NCI-H2107 treated with DMSO at 0.1 percent for 48 hours (cell line): ENCODE measurements around the gene SLC7A6OS.

Experiments used
- DNase-seq: peaks from one replicate; lab custom pipeline; 2025; ENCODE audit not compliant: unreplicated experiment; lab: John Stamatoyannopoulos, UW

The SLC7A6OS gene

DNA sequence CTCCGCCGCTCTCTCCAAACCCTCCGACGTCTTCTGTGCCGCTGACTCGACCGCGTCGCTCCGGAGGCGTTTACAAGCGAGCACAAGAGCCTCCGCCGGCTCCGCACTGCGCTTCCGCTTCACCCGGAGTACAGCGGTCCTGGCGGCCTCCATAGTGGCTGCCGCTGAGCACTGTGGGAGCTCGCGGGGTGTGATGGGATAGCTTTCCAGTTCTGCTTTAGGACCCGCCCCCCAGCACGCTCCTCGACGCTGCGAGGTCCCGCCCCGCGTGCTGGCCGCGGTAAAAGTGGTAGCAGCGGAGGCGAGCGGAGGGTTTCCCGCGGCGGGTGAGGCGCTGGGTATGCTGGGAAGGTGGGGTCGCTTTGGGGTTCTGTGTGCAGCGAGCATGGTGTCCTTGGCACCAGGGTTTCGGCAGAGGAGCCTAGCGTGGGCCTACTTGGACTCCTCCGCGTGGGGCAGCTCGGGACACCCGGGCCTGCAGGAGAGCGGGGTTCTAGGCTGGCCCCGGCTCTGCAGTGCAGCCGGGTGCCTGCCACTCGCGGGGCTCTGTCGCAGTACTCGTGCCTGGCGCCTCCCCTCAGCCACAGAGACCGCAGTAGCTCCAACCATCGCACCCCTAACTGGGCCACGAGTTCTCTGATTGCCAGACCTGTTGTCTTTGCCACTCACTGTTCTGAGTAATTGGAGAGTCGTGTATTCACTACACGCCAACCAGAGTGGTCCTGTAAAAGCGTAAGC is at the start of gene SLC7A6OS, which contains the start of gene PRMT7:
Gene SLC7A6OS, minus strand, starts transcription at position 173 of the 738 bp plus-strand sequence. Its CDS starts 20 bp downstream, at position 153.
Gene PRMT7, plus strand, starts transcription at position 246 of the 738 bp plus-strand sequence. CDS start 4,961 bp downstream, outside the sequence.
- DNase-seq: peak; percentile 74

DNA sequence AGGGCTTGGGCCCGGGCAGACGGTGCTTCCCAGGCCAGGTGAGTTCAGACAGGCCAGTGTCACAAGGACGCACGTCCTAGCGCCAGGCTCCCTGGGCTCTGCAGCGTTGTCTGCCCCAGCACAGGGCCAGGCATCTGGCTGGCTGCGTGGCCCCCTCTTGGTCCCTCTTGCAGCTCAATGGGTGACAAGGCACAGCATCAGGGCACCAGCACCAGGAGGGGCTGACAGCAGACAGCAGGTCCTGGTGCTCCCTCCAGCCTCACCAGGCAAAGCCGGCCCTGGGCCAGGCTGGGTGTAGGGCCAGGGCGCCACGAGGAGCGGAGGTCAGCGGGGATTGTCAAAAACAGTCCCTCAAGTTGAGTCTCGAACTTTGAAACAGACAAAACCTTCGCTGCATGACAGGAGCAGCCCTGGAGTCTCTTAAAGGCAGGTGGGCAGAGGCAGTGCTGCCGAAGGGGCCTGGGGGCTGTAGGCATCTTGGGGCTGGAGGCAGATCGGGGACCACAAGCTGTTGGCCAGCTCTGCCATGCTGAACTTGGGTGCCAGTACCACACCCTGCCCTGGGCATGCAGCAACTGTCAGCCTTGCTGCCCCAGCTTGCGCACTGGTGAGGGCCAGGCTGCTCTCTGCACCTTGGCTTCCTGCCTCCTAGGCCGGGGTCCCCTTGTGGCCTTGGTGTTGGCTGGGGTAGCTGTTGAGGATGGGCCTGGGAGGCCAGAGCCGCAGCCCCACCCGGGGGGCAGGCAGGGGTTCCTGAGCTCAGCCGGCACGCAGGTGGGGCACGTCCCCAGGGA is 48.8 kb upstream of the SLC7A6OS start:
- no peak for DNase-seq

DNA sequence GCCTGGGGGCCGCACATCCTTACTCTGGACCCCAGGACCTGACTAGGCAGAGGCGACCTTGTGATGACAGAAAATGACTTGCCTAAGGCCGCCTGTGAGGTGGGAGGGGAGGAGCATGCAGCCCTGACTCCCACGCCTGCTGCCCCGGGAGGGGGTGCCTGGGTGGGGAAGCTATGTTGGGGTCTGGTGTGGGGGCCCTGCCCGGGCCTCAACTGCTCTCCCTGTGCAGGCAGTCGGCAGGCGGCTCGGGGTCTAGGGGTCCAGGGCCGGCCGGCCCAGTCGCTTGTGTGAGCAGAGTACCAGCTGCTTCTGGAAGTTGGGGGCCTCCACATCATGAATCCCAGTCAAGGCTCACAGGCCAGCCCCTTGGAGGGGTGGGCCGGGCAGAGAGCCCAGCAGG is 48.2 kb upstream of the SLC7A6OS start:
- DNase-seq: no peak

DNA sequence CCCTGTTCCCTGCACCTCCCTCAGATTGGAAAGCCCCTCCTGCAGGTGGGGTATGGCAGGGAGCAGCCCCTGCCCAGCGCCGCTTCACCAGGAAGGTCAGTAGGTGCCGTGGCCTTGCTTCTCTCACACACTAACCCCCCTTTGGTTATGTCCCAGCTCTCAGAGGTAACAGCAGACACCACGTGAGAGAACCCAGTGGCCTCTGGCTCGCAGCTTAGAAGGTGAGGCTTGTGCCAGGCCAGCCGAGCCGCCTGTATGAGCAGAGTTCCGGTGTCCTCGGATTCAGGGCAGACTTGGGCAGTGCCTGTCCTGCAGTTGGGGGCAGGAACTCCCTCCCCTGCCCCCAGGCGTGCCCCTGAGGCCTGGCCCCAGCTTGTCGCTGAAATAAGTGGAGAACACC is 47.2 kb upstream of the SLC7A6OS start:
- DNase-seq: no peak

DNA sequence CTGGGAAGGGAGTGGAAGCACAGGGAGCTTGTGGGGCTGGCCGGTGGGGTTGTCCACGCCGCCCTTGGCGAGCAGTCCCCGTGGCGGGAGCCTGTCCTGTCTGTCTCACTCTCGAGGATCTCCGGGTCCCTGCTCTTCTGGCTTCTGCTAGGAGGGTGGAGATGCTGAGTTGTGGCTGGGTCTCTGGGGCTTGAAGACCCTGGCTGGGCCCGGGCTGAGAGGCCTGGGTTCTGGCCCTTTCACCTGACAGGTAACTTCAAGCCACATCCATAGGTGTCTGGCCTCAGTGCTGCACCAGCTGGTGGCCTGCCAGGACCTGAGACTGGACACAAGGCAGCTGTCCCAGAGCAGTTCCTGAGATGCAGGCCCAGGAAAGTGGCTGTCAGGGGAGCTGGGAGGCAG is 46.8 kb upstream of the SLC7A6OS start:
- no peak for DNase-seq

DNA sequence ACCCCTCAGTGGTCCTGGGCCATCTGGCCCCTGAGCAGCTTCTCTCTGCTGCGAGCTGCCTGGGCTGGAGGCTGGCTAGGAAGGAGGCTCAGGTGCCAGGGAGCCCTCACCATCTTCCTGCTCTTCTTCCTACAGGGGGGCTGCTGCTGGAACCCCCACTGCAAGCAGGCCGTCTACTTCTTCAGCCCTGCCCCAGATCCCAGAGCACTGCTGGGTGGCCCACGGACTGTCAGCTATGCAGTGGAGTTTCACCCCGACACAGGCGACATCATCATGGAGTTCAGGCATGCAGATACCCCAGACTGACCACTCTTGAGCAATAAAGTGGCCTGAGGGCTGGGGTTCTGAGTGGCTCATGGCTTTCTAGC is 46.2 kb upstream of the SLC7A6OS start:
- no peak for DNase-seq

DNA sequence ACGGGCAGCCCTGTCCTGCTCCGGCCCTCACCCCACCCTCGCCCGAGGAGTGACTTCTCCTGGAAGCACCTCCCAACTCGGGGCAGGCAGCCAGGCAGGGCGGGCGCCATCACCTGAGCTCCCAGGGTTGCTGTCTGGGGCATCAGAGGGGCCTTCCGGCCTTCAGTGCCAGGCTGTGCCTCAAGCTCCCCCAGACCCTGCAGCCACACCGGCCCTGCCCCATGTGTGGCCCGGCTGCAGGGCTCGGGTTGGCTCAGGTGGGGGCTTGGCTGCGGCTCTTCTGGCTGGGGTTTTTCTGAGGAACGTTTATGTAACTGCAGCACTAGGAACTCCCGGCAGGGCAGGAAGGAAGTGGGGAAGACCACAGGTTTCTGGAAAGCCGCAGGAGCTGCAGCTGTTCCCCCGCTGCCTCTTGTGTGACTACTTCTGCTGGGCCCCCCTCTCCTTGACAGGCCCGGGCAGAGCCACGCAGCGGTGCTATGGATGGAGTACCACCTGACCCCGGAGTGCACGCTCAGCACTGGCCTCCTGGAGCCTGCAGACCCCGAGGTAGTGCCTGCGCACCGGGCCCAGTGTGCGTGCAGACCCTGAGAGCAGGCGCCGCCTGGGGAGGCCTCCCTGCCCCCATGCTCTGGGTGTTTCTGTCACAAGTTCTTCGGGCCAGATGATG is 45.6 kb upstream of the SLC7A6OS start:
- DNase-seq: no peak

DNA sequence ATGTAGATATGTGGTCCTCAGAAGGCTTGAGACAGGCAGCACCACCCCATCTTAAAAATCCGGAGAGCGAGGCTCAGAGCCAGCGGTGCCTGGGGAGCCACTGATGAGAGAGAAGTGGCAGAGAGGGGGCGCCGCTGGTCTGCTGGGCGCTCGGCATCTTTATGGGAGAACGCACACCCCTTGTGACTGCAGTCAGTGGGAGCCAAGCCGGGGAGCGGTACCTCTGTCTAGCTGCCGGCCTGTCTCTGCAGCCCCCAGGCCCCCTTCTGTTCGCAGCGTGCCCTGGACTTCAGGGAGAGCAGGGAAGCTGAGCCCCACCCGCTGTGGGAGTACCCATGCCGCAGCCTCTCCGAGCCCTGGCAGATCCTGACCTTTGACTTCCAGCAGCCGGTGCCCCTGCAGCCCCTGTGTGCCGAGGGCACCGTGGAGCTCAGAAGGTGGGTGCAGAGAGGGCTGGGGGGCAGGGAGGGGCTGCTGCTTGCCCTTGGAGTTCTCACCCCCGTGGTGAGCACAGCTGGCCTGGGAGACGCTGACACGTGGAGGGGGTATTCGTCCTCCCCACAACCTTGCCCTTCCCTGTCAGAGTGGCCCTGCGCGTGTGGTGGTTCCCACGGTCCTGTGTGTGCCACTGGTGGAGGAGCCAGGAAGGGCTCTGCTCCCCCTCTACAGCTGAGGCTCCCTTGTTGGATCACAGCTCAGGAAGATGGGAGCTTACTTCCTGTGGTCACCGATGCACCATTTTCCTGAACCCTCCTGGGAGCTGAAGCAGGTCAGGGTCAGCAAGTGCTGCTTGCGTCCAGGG is 44.9 kb upstream of the SLC7A6OS start:
- no peak for DNase-seq

DNA sequence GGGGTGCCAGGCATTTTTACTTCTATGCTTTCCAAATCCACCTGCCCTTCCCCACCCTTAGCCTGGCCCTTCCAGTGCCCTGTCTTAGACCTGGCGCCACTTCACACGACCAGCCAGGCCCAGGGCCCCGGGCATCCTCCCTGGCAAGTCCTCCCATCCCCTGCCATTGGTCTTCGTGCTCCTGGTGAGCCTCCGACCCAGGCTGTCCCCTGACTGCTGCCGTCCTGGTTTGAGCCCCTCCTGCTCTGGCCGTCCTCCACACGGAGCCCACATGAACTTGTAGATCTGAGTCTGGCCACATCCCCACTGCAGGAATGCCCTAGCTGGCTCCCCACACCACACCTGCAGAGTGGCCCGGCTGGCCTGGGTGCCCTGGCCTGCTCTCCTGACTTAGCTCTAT is 44.1 kb upstream of the SLC7A6OS start:
- no peak for DNase-seq

DNA sequence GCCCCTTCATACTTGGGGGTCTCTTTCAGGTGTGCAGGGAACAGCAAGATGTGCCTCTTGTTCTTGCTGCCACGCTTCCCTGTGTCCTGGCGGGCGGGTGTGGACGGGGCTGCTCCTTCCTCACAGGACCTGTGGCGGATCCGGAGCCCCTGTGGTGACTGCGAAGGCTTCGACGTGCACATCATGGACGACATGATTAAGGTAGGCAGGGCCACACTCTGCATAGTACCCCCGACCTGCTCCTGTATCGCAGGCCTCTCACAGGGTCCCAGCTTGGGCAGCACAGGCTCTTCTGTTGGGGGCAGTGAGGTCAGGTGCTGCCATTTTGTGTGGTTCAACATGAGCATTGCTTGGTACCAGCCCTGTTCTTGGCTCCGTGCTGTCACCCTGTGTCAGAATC is 42.6 kb upstream of the SLC7A6OS start:
- no peak for DNase-seq

DNA sequence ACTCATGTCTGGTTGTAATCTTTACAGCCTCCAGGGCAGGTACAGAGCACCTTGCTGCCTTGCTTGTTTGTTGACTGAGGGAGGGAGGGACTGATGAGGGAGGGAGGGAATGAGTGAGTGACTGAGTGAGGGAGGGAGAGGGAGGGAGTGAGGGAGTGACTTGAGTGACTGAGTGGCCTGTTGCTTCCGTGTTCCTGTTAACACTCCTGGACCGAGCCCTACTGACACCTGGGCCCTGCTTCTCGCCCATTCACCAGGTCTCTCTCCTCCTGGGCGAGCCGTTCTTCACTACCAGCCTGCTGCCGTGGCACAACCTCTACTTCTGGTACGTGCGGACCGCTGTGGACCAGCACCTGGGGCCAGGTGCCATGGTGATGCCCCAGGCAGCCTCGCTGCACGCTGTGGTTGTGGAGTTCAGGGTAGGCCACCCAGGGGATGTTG is 41.3 kb upstream of the SLC7A6OS start:
- no peak for DNase-seq

DNA sequence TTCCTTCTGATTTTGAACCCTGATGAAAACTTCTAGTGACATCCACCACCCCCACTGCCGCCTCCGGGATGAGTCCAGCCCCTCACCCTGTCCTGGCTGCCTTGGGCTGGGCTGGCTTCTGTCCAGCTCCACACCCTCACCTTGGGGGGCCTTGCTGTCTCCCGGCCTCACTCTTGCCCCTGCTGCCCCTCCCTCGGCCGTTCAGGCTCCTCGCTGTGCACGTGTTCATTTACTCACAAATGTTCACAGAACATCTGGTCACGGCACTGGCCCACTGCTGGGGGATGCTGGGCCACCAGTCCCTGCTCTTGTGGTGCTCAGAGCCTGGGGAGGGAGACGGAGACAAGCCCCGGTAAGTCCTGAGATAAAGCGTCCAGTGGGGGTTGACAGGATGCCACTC is 40.7 kb upstream of the SLC7A6OS start:
- DNase-seq: no peak

DNA sequence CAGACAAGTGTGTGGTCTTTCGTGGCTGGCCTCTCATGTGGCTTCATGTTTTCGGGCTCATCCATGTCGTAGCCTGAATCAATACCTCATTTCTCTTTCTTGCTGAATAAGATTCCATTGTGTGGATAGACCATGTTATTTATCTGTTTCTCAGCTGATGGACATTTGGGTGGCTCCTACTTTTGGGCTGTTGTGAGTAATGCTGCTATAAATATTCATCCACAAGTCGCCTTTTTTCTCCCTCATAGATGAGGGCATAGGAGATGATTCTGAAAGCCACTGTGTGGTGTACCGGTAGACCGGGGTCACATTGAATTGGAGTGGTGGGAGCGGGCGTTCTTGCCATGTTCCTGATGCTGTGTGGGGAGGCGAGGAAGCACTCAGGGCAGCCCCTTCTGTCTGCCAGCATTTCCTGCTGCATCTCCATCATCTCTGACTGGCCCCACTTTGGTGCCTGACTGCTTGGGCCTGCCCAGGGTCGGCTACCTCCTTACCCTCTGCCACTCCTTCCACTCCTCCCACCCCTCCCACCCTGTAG is 40.1 kb upstream of the SLC7A6OS start:
- DNase-seq: no peak

DNA sequence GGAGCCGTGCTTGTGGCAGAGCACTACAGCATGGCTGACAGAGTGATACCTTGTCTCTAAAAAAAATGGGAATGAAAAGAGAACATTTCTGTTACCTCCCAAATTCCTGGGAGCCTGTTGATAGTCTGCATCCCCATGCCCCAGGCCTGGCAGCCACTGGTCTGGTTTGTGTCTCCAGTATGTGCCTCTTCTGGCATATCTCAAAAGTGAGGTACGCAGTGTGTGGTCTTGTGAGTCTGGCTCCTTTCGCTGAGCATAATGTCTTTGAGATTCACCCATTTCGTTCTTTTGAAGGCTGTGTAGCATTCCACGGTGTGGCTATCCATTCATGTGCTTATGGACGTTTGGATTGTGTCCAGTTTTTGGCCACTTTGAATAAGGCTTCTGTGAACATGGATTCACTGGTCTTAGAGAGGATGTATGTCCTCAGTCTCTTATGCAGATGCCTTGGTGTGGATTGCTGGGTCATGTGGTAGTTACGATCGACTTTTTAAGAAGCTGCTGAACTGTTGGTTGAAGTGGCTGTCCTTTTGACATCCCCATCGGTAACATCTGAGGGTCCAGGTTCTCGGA is 39.2 kb upstream of the SLC7A6OS start:
- DNase-seq: no peak

DNA sequence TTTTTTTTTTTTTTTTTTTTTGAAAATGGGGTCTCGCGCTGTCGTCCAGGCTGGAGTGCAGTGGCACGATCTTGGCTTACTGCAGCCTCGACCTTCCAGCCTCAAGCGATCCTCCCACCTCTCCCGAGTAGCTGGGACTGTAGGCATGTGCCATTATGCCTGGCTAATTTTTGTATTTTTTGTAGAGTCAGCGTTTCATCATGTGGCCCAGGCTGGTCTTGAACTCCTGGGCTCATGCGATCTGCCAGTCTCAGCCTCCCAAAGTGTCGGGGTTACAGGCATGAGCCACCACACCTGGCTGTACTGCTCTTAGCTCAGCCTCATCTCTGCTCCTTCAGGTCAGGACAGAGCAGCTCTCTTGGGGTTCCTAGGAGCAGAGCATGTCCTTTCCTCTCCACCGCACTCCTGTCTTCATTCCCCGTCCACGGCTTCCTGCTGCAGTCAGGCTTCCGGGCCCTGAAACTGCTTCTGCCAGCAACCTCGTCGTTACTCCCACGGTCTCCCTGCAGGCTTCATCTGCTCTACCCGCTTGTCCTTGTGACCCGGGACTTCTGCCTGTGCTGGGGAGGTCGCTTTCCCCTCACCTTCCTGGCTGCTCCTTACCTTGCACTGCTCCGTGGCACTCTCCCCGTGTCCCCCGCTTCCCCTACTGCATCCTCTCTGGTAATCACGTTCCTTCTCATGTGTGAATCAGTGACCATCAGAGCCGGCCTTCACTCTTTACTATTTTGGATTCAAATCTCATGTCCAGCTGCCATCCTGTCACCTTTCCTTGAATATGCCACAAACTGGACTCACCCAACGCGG is 38.1 kb upstream of the SLC7A6OS start:
- no peak for DNase-seq

DNA sequence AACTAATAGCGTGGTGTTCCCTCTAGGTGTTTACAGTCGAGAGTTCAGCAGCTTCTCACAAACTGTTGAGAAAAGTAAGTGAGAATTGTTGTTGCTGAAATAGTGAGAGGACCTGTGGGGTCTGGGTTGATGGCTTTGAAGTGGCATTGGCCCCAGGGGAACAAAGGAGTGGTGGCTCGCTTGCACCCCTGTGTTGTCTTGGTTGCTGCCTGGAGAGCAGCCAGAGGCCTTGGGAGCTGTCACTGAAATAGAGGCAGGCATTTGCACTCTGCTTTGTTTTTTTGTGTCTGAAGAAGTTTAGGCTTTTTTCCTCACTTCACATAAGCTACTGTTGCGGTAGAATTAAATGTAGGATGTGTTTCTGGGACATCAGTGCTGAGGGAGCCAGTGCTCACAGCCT is 36.9 kb upstream of the SLC7A6OS start:
- DNase-seq: no peak

DNA sequence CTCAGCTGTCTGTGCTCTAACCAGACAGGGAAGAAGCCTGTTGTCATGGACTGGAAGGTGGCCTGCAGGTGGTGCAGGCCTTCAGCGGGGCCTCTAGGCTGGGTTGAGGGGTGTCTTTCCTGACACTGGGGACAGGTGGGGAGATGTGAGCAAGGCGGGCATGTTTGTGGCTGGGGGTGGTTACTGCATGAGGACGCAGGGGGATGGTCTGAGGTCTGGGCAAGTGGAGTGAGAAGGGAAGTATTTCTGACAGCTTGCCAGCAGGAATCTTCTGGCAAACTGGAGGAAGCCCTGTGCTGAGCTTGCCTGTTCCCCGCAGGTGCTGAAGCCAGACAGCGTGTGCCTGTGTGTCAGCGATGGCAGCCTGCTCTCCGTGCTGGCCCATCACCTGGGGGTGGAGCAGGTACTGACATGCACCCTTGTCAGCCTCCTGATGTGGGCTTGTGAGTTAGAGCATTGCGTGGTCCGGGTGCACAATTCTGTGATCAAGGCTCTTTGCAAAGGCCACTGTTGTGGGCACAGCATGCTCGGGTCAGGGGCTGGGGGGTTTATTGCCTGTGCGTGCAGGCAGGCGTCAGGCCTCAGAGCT is 36.2 kb upstream of the SLC7A6OS start:
- DNase-seq: no peak

DNA sequence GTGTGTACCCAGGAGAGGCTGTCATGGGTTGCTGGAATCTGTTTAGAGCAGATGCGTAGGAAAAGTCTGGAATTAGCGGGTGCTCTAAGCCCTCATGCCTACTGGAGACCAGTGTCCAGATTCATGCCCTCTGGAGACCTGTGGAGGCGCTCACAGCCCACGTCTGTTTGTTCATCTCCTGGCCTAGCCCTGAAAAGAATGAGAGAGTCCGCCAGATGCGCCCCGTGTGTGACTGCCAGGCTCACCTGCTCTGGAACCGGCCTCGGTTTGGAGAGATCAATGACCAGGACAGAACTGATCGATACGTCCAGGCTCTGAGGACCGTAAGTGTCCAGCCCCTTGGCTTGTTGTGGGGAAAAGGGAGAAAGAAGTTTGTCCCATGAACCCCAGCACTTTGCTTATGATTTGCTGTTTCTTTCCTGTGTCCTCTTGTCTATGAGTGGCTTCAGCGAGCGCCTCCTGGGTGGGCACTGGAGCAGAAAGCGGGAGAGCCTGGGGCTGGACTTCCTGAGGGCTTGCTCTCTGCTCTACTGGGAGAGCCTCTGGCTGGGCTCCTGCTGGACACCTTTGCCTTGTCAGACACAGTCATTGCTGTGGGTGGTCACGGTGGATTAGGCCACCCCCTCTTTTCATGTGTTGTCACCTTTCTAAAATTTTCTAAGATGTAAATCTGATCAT is 35.4 kb upstream of the SLC7A6OS start:
- no peak for DNase-seq
